GM18909 (cell line): ENCODE measurements around the gene RCAN1.
"Not testable (repeated sequence)": the region's sequence is repeated elsewhere in the genome, so short reads cannot be mapped to it uniquely, and the experiment has no call there.

Experiments used
- ATAC-seq: cut with Tn5 transposase; IDR thresholded peaks from one replicate; pipeline ENCODE4 v1.9.1; 2021; ENCODE audit warnings: mild to moderate bottlenecking; ENCODE audit not compliant: unreplicated experiment, poor library complexity

Gene RCAN1

DNA sequence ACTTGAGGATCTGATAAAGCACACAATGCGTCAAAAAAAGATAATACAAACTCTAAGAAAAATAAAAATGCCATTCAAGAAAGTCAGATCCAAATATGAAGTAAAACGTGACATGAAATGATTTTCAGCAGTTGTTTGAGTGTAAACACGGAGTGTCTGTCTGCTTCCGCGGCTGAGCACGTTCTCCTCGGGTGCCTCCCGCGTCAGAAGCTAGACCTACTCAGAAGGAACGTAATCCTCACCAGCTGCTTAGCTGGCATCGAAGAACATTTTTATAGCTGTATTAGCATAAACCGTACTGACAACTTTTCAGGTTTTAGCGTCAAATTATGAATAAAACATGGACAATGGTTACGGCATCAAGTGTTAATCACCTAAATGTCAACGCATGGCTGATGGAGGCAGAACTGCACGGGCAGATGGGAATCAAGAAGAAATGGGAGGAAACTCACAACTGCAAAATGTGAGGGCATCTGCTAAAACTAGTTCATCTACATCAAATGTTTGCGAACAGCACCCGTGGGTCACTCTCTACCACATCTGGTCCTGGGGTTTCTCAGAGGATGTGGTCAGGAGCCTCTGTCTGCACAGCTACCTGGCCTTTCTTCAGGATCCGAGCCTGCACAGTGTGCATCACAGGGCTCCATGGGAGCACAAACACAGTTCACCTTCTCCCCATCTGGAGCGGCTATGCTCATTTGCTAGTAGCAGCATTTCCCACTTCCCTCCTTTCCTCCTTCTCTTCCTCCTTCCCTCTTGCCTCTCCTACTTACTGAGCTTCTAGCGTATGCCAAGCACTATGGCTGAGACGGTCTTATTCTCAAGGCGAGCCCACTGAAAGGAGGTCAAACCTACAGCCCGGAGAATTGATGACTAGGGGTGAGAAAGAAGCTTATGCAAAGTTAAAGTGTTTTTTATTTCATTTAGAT is 40.0 kb downstream of the RCAN1 start:
- no peak for ATAC-seq

DNA sequence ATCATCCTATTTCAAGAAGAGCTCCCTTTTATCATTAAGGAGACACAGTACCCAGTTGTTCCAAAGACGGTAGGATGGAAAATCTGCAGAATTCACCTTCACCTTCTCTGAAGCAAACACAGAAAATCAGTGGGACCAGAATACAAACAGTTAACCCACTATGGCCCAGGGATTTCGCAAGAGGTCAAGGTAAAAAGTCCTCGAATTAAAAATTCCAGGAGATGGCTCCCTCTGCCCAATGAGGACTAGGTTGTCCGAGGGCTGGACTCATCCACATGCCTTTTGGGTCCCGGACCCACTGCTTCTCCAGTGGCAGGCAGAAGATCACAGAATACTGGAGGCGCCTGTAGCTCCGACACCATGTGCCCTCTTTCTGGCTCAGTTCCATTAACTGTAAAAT is 42.9 kb downstream of the RCAN1 start:
- no peak for ATAC-seq

DNA sequence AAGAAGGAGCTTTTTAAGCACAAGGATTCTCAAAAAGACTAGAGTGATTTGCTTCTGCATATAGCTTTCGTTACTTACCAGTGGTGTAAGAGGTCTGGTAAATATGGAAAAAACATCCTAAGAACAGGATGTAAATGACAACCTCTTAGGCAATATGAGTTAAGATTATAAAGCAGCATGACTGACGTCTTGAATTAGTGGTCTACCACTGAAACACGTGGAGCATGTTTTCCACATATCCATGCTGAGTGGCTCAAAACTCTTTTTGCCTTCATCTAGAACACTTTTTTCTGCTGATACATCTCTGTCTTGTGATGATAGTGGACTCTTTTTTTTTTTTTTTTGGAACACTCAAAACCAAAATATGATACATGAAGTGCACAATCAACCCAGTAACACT is 44.6 kb downstream of the RCAN1 start:
- no peak for ATAC-seq

DNA sequence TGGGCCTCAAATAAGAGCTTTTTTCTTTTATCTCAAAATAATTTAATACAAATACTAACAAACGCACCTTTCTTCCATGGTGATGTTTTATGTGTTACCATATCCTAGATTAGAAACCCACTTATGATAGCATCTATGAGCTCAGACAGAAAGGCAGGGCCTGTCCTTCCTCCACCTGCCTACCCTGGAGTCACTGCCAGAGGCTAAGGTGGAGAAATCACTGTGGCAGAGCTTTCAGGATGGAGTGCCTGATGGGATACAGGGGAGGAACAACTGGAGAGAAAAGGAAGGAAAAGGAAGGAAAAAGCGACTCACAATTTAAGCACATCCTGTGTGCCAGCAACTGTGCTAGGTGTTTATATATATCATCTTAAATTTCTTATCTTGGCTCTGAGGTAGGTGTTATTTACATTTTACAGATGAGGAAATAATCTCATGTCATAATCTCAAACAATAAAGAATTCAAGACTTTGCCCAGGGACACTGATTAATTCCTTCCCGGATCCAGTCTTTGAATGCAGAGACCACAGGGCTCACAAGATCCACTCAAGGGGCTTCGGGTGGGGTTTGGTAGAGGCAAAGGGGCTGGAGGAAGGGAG is 45.4 kb downstream of the RCAN1 start:
- ATAC-seq: no peak

DNA sequence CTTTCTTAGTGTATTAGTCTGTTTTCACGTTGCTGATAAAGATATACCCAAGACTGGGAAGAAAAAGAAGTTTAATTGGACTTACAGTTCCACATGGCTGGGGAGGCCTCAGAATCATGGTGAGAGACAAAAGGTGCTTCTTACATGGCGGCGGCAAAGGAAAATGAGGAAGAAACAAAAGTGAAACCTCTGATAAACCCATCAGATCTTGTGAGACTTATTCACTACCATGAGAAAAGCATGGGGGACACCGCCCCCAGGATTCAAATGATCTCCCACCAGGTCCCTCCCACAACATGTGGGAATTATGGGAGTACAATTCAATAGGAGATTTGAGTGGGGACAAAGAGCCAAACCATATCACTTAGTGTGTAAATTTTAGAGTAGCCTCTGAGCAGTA is 46.1 kb downstream of the RCAN1 start:
- ATAC-seq: not testable (repeated sequence)

DNA sequence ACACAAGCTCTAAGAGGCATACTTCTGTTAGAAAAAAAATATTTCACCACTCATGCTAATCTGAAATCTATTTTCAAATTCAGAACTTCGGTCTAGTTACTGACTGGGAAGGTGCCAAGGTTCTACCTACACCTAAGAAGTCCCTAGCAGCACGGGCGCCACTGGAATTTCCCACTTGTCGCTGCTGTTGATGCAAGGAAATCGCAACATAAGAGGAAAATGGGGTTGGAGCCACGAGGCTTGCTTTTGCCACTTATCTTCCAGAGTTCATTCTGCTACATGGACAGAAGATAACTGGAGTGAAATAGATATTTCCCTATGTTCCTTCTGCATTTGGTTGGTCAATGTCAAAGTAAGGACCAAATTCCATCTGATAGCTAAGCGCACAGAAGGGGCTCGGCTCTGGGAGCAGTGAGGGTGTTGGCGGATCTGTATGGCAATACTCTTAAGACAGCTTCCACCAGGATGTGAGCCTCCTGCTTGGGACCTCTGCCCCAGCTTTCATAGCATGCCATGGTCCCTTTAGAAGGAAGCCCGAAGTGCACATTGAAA is 47.2 kb downstream of the RCAN1 start:
- no peak for ATAC-seq

DNA sequence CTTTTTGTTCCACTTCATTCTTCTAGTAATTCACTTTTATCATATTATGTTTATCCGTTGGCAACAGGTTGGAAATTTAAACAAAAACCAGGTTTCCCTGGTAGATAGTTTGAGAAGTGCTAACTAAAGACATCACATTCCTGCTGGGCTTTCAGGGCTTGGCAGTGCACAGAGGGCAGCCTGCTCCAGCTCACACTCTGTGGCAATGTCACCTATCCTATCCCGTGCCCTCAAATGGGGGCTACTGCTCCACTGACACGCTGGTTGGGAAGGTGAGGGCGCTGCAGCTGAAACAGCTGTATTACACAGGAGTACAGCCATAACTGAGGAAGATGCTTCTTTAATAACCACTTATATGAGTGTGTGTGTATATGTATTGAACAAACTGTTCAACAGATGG is 49.7 kb downstream of the RCAN1 start:
- ATAC-seq: no peak

DNA sequence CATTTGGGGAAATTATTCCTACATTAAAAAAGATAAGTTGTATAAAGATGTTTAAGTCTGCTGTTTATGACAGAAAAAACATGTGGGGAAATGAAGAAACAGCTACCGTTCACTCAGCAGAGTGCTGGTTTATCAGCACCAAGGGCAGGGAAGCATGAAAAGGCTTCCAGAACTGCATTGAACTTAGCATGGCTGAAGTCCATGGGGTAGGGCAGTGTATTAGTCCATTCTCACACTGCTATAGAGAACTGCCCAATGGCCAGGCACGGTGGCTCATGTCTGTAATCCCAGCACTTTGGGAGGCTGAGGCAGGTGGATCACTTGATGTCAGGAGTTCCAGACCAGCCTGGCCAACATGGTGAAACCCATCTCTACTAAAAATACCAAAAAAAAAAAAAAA is 51.5 kb downstream of the RCAN1 start:
- ATAC-seq: not testable (repeated sequence)

DNA sequence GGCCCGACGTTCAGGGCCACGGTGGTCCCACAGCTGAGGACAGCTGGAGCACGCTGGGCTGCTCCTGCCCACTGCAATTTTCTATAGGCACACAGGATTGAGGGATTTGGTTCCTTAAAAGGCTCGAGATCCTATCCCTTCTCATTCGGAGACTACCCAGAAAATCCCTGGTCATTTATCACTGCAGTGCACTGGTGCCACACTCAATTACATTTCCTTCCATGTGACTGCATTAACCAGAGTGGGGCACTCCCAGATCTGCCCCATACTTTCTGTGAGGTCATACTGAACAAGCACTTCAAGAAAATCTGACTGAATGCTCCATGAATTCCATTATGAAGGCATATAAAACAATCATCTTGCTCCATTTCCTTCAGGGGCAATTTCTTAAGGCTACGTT is 53.1 kb downstream of the RCAN1 start:
- no peak for ATAC-seq

DNA sequence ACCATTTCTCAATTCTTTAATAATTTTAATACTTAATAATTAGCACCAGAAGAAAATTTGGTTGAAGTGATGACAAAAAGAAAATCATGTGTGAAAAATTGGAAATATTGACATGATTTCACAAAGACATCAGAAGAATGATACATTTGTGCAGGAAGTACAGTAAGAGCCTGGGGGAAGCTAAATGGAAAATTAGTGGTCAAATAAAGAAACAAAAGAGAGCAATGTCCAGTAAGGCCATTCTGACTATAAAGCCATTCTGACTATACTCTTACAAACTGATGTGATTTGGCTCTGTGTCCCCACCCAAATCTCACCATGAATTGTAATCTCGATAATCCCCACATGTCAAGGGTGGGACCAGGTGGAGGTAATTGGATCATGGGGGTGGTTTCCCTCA is 54.3 kb downstream of the RCAN1 start:
- no peak for ATAC-seq

DNA sequence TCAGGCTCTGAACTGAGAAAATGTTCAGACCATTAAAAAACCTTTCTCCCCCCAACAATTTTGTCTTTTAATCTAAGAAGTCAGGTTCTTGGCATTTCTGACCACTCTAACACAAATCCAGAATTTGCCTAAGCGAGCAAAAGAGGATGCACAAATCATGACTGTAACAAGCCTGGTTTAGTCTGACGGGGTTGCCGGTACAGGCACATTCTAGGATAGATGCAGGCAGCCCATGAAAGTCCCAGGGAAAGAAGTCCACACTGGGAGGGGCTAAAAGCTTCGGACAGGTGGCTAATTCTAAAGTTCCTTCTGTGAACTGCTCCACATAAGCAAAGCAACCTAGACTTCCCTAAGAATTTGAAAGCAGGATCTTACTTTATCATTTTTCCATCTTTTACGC is 54.9 kb downstream of the RCAN1 start:
- no peak for ATAC-seq

DNA sequence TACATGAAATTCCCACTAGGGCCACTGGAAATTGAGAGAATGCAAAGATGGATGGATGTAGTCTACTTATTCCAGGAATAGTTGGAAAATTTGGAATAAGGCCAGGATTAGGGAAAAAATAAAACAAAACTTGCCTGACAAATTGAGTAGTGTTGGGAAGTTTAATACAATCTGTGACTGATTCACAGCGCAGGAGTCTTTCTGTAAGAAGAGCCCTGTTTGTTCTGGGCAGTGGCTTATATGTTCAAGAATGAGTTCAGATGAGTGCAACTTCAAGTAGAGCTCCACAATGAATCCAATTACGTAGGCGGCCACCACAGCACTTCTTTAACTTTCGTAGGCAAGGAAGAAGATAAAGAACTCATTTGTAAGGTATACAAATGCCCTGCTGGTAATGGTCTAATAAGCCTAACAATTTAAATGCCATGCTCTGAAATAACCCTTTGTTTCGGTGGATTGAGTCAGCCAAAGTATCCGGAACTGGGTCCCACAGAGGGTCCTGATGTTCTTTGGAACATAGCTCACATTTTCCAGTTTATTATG is 55.8 kb downstream of the RCAN1 start:
- no peak for ATAC-seq

DNA sequence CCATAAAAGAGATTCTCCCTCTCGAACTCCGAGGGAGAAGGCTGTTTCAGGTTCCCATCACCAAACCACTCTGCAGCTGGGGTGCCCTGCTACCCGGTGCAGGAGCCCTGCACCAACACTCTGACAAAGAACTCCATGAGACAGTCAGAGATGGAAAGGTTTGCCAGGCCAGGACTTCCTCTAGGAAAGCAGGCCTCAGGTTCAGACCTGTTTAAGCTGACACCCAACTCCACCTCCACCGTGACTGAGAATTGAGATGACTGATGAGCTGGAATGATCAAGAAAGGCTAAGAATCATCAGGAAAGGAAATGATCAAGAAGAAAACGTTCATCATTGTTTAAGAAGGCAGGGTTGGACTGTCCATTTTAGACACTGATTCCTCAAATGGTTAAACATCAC is 56.7 kb downstream of the RCAN1 start:
- ATAC-seq: no peak

DNA sequence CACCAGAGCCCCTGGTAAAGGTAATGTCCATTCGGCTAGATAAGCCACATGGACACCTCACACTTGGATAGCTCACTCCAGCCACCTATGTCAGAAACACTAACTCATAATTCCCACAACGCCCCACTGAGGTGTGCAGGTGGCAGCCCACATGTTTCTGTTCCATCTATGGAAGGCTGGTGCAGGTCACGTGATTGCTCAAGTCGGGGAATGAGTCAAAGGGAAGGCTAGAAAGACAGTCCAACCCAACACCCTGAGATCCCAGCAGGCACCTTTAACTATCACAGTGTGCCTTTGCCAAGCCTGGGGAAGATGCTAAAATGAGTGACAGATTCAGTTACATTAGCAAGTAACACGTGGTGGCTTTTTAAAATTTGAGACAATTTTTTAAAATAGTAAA is 57.7 kb downstream of the RCAN1 start:
- no peak for ATAC-seq

DNA sequence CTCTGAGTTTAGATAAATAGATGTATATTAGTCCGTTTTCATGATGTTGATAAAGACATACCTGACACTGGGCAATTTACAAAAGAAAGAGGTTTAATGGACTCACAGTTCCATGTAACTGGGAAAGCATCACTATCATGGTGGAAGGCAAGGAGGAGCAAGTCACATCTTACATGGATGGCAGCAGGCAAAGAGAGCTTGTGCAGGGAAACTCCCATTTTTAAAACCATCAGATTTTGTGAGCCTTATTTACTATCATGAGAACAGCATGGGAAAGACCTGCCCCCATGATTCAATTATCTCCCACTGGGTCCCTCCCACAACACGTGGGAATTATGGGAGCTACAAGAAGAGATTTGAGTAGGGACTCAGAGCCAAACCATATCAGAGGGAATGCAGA is 60.2 kb downstream of the RCAN1 start:
- not testable (repeated sequence) for ATAC-seq

DNA sequence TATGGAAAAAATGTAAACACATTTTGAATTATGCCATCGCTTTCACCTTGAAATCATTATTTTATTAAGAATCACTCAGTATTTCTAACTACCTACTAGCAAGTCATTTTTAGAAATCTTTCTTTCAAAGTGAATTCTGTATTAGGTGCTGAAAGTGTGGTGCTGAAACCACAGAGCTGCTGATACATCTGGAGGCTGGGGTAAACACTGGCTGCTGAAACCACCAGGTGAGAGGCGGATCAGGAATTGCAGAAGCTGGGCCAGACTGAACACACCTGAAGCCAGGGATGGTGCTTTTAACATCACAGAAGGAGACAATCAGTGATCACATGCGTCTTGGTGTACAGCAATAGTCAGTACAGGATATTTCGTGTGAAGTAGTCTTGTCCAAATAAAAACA is 60.7 kb downstream of the RCAN1 start:
- no peak for ATAC-seq

DNA sequence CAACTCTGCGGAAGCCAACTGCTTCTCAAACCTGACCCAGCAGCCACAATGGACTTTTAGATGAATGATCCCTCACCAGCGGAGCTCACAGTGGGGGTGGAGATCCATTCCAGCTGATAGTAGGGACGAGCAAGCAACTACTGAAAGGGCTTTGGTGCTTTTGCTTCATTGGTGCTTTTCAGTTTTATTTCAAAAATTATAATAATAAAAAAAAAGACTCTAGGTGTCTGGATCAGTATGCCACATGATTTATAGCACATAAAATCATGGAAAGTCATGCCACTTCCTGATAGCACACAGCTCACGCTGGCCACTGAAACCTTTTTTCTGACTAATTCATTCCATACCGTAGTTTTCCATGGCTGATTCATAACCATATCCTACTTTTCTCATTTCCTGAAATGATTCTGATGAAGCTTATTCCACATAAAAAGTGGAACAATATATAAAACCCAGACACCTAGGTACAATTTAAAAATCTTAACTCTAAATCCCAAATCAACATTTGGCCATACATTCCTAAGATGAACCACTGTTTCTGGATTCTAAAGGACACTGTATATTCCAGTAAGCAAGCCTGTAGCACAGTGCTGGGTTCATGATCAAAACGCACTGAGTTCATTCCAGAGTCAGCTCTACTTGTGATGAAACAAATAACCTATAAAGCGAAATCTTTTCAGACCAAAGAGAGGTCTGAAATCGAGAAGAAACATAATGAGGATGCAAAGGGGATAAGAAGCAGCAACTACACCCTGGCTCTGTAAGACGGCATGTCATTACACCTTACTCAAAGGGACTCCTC is 61.6 kb downstream of the RCAN1 start:
- ATAC-seq: no peak

DNA sequence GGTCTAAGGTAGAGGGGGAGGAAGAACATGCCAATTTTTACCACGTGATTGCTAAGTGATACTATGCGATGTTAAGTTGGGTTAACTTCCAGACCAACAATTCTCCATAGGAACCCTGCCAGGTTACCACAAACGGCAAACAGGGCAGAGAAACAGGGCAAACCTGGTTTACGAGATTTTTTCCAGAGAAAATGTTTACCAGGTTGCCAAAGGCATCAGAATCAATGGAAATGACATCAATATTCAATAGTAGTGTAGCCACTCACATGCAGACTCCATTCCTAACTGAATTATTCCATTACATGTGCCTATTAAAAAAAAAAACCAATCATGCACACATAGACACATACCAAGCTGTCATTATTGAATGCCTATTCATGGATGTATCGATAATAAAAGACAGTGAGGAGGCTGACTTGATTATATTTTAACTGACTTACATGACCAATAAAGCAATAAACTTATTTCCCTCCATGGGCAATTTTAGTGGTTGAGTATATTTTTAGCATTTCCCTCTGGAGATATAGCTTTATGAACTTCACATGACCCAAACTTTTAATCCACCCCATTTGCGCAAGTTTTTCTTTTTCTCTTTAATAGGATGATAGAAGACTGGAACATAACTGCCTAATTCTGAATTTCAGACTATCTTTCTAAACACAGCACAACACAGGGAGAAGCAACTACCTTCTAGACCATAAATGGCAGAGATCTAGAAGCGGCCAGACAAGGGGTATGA is 62.4 kb downstream of the RCAN1 start:
- ATAC-seq: no peak

DNA sequence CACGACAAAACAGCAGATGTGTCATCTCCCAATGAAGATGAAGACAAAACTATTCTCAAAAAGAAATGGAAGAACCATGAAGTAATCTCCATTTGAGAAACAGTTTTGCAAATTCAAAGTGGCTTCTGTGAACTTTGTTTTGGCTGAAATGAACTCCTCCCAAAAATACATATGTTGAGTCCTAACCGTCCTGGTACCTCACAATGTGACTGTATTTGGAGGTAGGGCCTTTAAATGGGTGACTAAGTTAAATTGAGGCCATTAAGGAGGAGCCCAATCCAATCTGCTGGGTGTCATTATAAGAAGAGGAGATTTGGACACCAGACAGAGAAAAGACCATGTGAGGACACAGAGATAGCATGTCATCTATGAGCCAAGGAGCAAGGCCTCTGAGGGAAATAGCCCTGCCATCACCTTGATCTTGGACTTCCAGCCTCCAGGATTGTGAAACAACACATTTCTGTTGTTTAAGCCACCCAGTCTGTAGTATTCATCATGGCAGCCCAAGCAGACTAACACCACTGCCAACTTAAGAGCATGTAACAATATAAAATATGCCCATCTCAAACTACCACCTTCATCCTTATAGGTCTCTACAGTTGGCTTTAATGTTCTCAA is 64.6 kb downstream of the RCAN1 start:
- ATAC-seq: no peak
